Measurements from ENCODE around the gene SIGLEC8.
"Not testable (repeated sequence)": the region's sequence is repeated elsewhere in the genome, so short reads cannot be mapped to it uniquely, and the experiment has no call there.

The SIGLEC8 gene

DNA sequence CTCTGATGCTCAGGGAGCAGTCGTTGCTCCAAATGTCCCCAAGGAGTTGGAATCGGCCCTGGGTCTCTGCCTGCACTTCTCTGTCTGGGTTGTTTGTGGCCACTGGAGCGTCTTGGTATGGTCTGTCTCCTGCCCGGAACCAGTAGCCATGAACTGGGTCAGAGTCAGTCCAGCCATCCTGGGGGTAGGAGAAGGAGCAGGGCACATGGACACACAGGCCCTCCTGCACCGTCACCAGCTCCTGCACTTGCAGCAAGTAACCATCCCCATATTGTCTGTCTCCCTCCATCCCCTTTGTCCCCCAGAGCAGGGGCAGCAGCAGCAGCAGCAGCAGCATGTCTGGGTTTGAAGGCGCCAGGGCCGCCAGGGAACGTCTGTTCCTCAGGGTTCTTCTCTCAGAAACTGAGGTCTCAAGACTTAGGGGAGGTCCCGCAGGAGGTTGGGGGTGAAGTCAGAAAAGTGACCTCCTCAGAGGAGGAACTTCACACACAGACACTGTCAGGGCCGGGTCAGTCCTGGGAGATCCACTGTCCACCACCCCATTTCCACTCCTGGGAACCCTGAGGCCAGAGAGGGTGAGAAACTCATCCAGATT lies at the start of gene SIGLEC8:
Gene SIGLEC8 (minus strand): TSS at position 404 of the 595 bp plus-strand sequence. CDS start 67 bp downstream, at position 337.
- DNase-seq, result no peak

DNA sequence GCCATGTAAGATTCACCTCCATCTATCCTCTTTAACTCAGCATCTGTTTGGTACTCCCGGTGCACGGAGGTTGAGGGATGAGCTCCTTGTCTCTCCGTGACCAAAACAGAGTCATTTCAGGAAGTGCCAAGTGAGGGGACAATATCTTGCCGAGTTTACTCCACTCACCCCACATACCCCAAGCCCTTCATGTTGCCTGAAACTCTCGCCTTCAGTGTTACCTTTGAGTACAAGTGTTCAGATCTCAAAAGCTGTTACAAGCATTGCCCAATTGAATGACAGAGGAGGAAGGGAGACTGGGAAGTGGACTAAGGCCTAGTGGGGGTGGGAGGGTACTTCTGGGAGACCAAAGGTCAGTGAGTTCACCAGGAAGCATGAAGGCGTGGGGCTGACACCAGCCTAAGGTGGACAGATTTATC lies 49.4 kb upstream of the SIGLEC8 start:
- no peak for DNase-seq

DNA sequence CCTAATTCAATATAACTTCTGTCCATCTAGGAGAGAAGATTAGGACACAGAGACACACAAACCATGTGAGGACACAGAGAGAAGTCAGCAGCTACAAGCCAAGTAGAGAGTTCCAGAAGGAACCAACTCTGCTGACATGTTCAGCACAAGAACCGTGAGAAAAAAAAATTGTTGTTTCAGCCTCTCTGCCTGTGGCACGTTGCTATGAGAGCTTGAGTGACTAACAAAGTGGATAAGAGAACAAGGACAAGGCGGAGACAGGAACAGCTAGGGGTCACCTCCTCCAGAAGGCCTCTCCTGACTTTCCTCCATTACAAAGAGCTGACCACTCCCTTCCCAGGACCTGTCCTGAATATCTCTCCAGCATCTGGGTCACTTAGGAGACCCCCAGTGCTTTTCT lies 48.9 kb upstream of the SIGLEC8 start:
- DNase-seq, result no peak

DNA sequence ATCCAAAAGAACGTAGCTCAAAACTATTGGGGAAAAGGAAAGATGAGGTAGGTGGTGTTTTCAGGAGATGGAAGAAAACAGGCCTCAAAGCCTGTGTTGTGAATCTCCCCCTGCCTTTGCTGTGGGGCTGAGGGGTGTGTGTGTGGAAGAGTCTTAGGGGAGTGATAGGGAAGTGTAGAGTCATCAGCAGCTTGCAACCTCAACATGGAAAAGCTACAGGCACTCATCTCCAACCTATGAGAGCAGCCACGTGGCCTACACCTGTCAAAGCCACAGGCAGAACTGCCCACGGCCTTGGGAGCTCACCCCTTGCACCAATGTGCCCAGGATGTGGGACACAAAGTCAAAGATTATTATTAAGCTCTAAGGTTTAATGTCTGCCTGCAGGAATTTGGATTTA lies 47.6 kb upstream of the SIGLEC8 start:
- no peak for DNase-seq

DNA sequence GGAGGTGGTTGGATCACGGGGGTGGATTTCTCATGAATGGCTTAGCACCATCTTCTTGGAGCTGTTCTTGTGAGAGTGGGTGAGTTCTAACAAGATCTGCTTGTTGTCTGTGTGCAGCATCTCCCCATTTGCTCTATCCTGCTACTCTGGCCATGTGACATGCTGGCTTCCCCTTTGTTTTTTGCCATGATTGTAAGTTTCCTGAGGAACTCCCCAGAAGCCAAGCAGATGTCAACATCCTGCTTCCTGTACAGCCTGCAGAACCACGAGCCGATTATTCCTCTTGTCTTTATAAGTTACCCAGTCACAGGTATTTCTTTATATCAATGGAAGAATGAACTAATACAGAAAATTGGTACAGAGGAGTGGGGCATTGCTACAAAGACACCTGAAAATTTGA lies 45.6 kb upstream of the SIGLEC8 start:
- DNase-seq, result no peak

DNA sequence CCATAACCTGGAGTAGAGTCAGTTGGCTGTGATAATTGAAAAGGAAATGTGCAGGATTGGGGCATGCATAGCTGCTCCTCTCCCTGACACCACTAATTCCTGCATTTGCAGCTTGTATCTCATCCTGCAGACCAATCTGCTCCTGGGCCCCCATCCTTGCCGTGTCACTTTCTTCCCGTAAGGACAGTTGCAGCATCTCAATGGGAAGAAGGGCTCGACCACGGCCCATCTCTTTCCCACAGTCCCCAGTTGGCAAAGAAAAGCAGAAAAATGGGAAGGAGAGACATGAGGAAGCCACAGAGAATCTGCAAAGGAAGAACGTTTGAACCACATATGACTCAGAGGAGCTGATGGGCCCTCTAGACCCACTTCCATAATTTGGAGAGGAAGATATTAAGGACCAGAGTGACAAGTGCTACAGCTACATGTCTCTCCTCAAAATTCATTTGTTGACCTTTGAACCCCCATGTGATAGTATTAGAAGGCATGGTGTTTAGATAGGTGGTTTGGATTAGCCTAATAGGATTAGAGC lies 45.1 kb upstream of the SIGLEC8 start:
- no peak for DNase-seq

DNA sequence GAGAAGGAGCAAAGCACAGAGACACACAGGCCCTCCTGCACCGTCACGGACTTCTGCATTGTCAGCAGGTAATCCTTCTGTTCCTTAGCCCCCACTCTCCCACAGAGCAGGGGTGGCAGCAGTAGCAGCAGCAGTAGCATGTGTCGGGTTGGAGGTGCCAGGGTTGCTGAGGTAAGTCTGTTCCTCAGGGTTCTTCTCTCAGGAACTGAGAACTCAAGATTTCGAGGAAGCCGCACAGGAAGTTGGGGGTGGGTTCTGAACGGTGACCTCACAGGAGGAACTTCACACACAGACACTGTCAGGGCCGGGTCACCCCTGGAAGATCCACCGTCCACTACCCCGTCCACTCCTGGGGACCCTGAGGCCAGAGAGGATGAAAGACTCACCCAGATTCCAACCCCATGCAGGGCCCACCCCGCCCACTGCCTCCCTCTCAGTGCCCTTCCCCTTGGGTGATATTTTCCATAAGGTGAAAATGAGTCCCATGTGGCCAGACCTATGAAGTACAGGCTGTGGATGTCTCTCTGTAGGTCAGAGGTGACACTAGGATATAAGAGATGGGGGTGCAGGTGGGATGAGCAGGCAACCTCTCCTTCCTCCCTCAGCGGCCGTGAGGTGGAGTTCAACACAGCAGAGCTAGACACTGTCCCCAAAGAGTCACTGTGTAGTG lies 43.5 kb upstream of the SIGLEC8 start, which contains the start of gene SIGLEC12:
Gene SIGLEC12 (minus strand): TSS at position 207 of the 670 bp plus-strand sequence. CDS start 67 bp downstream, at position 140.
- DNase-seq, result no peak

DNA sequence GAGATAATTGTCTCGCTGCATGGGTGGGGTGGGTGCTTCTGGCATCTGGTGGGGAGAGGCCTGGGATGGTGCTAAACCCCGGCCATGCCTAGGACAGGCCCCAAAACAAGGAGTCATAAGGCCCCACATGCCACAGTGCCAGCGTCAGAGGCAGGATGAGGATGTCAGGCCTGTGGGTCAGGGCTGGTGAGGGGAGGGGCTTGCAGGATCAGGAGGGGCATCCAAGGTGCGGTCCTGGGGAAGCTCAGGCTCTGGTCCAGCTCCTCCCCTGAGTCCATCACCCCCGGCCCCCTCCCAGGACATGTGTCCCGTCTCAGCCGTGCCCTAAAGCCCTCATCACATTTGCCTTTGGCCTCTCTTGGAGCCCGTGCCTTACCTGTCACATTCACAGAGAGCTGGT lies 42.7 kb upstream of the SIGLEC8 start:
- not testable (repeated sequence) for DNase-seq

DNA sequence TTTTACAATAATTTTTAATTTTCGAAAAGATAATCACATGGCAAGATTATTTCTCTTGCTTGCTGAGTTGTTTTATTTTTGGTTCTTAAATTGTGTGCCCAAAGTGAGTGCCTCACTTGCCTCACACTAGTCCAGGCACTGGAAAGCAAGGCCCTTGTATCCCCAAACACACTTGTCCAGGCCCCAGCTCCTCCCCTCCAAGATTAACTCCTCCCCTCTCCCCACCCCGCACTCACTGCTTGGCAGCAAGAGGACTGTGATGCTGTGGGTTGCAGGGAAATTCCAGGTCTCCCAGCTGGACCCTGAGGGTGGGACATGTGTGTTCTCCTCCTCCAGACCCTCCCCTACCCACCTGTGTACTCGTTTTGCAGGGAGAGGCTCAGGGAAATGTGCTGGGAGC lies 39.4 kb upstream of the SIGLEC8 start:
- DNase-seq, result no peak

DNA sequence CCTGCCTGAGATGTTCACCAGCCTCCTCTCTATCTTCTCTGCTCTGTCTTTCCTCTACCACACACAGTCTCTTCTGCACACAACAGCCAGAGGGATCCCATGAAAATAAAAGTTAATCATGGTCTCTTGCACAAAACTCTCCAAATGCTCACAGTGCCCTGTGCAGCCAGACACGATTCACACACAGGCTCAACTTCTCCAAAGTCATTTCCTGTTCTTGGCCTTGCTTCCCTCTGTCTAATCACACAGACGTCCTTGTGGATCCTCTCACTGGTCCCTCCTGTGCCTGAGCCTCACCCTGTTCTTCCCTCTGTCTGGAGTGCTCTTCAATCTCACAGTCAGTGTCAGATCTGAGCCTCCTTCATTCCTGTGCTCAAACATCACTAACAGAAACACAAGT lies 35.5 kb upstream of the SIGLEC8 start:
- DNase-seq, result no peak

DNA sequence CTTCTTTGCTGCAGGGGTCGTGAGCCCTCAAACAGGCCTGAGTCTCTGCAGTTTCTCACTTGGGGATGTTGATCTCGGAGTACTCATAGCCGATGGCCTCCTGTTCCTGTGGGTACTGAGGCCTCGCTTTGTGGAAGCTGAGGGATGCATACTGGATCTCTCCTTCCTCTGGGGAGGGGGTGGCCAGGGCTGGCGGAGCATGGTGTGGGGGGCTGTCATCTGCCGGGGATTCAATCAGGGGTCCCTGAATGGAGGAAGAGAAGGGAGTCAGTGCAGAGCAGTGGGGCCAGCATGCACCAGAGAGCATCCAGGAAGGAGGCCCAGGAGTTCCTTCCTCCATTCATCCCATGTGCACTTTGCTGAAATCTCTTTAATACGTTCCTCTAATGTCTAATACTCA lies 33.3 kb upstream of the SIGLEC8 start:
- no peak for DNase-seq

DNA sequence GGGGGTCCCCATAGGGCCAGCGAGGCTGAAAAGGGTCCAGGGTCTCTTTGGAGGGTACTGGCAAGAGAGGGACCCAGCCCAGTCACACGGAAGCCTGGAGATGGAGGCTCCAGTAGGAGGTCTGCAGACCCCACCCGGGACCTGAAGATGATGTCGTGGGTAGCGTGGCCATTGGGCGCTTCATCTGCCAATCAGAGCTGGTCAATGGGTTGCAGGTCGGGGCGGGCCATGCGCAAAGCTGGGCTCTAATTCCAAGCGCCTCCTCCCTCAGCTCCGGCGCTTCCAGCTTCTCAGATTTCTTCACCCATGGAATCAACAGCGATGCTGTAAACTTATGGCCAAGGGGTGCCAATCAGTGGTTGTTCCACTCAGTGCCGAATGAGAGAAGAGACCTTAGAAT lies 32.4 kb upstream of the SIGLEC8 start:
- DNase-seq, result no peak

DNA sequence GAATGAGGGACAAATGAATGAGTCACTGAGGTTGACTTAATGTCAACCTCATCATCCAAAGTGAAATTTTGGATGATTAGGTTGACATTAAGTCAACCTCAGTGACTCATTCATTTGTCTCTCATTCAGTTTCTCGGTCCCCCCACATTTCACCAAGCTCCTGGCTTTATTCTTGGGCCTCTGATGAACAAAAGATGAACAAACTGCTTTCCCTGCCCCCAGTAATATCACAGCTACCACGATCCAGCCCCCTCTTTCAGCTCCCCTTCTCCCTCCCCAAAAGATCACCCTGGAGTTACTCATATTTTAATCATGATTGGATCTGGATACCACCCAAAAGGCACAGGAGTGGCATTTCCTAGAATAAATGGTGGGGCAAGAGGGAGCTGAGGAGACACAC lies 30.9 kb upstream of the SIGLEC8 start:
- DNase-seq, result no peak

DNA sequence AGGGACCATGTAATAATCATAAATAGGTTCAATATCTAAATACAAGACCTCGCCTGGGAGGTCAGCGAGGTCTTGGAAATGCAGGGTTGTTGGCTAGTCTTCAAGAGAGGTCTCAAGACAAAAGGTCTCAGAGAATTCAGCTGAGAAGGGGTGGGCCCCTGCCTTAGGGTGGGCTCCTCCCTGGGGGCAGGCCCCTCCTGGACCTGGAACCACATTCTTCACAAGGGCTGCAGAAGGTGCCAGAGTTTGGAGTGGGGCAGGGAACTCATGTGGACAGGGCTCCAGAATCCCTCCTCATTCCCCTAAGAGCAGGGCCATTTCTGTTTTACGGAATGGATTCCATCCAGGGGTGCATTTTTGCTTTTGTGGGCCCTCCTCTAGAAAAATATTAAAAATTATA lies 30.2 kb upstream of the SIGLEC8 start:
- DNase-seq, result no peak

DNA sequence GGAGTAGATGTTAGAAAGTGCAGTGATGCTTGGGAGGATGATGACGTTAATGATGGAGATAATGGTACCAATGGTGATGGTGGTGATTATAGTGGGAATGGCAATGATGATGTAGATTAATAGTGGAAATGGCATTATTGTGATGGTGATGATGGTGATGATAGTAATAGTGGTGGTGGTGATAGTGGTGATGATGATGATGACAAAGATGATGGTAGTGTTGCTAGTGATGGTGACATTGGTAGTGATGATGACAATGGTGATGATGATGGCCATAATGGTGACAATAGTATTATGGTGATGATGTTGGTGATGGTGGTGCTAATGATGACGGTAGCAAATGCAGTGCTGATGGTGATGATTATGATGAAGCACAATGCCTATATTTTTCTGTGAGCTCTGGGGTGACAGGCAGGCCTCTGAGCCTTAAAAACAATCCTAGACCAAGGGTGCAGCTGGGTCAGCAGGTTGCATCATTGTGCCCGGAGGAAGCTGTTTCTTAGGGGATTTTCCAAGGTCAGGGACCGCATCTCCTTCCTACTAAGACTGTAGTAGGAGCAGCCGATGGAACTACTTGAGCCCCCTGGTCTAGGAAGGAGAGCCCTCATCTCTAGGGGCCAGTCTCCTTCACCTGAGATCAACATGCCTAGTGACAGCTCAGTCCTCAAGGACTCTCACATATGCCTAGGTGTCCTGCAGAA lies 27.9 kb upstream of the SIGLEC8 start:
- DNase-seq, result no peak

DNA sequence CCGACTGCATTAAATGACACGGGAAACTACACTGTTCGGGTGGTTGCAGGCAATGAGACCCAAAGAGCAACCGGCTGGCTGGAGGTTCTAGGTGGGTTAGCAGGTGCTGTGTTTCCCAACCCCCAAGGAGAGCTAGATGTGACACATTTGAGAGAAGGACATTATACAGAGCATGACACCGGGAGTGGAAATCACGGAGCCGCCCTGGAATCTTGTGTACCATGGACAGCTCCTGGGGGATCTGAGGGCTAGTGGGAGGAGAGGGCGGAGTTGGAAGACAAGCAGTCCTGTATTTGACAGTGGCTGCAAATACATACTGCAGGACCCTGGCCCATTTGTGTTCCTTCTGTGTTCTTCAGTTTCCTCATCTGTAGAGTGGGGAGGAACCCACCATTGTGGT lies 22.3 kb upstream of the SIGLEC8 start:
- peak; percentile 7 for DNase-seq

DNA sequence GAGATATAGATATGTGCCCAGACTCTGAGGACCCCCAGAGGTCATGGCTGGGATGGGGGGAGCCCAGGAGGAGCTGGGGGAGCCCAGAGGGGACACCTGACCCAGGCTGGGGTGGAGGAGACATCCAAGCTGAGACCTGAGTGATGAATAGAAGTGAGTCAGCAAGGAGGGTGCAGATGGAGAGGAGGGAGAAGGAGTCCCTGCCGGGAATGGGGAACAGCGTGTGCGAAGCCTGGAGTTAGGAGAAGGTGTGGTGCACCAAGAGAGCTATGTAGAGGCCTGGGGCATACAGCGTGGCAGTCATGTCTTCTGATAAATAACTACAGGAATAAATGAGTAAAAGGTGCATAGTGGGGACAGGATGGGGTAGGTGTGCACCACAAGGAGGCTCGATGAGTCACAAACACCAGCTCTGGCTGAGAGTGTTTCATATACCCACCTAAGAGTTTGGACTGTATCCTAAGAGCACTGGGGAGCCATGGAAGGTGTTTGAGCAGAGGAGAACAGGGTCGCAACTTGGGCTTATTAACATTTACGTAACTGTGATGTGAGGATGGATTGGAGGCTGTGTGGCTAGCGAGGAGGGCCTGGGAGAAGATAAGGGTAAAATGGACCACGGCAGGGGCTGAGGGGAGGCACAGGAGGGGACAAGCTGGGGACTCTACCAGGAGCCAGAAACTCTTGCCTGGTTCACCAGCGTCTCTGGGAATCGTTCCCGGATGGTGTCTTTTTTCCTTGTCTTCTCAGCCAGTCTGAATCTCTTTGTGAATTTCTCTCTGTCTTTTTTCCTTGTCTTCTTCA lies 21.5 kb upstream of the SIGLEC8 start:
- DNase-seq, result no peak

DNA sequence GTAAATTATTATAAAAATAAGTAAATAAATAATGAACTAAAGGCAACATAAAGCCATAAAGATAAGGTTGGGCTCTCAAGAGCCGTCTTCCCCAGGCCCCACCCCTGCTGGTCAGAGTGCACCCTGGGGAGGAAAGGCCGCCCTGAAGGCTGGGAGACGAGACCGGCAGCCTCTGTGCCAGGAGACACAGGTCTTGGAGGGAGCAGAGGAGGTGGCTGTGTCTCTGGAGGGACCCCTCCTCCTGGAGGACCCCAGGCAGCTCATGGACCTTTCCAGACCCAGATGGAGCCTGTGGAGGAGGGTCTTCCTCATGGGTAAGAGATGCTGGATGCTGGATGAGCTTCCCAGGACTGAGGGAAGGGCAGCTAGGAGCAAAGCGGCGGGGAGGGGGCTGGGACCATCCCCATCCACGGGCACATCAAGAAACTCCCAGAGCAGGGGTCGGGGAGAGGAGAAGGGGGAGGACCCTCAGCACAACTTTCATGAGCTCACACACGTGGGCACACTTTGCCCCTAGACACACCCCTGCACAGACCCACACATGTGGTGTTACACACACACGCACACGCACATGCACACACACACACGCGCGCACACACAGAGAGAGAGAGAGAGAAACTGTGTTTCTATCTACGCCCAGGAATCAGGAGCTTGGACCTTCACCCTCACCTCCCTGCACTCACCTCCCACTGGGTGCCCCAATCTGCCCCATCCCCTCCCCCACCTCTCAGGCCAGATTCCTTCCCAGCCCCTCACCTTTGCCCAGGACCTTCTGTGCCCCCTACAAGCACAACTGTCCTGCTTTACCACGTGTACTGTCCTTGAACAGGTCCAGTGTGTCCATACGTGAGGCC lies 20.4 kb upstream of the SIGLEC8 start, which contains the start of gene CEACAM18:
Gene CEACAM18 (plus strand): TSS at position 159 of the 854 bp plus-strand sequence.
- DNase-seq, result no peak

DNA sequence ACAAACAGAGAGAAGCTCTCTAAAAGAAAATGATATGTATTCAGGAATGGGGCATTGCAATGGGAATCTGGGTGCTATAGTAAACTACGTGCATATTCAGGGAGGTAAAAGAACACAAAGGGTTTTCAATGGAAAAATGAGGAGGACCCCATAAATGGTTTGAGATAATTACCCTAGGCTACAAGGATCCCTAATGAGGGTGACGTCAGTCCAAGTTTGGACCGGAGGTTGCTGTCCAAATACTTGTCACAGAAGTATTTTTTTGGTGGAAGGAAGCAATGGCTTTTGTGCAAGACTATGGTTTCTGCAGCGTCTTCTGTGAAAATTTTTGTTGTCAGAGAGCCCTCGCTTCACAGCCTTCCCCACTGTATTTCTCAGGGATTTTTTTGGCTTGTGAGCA lies 19.1 kb upstream of the SIGLEC8 start:
- no peak for DNase-seq

DNA sequence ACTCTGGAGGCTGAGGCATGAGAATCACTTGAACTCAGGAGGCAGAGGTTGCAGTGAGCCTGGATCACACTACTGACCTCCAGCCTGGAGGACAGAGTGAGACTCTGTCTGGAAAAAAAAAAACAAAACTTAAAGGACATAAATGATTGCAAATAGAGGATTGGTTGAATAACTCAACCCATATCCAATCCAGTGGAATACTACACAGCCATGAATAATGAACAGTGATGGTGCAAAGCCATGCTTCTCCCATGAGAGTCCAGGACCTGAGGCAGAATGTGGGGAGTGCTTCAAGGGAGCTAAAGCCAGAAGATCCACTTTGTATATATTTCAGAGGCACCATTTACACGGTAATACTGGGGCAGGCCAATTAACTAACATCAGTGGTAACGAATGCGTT lies 17.9 kb upstream of the SIGLEC8 start:
- DNase-seq, result no peak

DNA sequence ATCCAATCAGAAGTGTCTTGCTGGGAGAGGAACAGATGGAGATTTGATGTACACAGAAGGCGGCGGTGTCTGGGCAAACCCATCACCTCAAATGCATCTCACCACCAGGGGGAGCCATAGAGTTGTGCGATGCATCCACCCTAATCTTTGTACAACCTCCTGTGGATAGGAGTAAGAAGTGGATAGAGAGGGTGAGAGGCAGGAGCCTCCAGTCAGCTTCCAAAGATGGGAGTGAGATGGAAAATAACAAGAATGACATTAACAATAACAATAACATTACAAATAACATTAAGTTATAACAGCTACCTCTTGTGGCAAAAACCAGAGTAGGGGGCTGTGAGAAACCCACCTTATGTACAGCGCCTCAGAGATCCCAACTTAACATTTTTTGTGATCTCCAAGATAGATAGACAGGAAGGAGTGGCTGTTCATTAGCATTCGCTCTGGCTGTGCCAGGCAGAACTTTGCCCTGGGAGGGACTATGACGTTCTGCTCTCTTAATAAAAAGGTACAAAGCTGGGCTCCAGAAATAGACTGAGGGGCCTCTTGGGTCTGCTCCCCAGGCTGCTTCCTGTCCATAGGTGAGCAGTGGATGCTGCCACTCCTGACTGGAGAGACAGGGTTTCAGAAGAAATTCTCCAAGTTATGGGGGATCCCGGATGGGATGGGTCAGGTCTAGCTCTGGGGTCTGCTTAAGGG lies 14.9 kb upstream of the SIGLEC8 start:
- peak; percentile 57 for DNase-seq
